Urothelium cell line (cell line): ENCODE results near the gene MAP7D2.

Experiments used
- DNase-seq: peaks from one replicate; pipeline ENCODE4 v3.0.0; 2011; ENCODE audit warnings: low spot score, mixed read lengths
- FAIRE-seq: peaks from 2 replicates; lab custom pipeline; 2011; peaks lifted over from hg19 to GRCh38; lab: Jason Lieb, UNC

MAP7D2 gene

DNA sequence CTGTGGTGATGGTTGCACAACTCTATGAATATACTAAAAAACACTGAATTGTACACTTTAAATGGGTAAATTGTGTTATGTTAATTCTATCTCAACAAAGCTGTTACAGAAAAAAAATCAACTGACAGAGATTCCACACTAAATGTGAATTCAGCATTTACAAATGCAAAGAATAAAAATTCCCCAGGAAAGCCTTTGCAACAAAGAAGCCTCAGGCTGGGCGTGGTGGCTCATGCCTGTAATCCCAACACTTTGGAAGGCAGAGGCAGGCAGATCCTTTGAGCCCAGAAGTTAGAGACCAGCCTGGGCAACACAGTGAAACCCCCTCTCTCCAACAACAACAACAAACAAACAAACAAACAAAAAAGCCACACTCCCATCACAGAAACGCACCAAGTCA lies 134.8 kb downstream of the MAP7D2 start:
- FAIRE-seq (no peak), DNase-seq (no peak)

DNA sequence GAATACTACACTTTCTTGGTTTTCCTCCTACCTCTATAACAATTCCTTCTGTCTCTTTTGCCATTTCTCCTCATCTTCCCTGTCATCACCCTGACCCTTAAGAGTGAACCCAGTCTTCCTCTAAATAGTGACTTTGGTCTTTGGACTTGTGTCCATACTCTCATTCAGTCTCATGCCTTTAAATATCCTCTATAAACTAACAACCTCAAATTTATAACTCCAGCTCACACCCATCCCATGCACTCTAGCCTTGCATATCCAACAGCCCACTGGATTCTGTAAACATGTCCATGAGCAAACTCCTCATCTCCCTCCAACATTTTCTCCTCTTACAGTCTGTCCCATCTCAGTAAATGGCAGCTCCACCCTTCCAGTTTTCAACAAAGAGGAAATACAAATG lies 140.9 kb downstream of the MAP7D2 start:
- DNase-seq: no peak
- FAIRE-seq: no peak

DNA sequence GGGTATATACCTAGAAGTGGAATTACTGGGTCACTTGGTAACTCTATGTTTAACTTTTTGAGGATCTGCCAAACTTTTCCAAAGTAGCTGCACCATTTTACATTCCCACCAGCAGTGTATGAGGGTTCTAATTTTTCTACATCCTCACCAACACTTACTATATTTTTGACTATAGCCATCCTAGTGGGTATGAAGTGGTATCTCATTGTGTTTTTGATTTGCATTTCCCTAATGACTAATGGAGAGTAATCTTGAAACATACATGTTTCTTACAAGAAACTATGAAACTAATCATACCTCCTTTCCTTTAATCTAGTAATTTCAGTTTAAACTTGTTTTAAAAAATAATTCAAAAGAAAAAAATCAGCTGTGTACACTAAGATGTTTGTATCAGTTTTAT lies 143.7 kb downstream of the MAP7D2 start:
- DNase-seq (no peak), FAIRE-seq (no peak)

DNA sequence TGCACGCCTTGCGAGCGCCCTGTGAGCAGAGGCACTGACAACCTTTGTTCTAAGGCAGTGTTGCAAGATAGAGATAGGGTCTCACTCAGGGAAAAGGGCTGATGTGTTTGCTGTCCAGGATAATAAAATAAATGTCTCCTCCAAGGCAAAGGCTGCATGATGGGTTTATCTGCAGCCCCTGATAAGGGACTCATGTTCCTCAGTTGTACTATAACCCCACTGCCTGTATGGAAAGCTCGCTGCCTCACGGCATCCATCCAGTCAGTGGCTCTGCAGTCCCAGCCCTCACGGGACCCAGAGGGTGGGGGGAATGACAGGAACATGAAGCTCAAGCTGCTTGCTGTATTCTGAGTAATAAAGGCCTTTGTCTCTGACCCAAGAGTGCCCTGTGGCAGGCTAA lies 148.4 kb downstream of the MAP7D2 start:
- DNase-seq (no peak), FAIRE-seq (no peak)

DNA sequence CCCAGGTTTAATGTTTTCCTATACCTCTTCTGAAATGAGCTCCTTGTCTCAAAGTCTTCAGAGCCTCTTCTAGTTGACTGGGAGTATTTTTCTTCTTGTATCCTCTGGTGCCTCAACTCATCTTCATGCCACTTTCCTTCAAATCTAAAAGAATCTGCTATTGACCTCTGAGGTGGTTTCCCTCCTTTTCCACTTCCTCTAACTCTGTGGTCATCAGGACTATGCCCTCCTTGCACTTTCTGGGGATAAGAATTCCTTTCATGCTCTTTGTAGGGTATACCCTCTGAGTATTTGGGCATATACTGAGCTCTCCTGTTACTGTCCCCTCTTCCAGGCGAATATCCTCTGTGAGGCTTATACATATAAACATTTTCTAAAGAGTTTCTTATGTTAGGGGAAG lies 150.7 kb downstream of the MAP7D2 start:
- DNase-seq: no peak
- no peak for FAIRE-seq

DNA sequence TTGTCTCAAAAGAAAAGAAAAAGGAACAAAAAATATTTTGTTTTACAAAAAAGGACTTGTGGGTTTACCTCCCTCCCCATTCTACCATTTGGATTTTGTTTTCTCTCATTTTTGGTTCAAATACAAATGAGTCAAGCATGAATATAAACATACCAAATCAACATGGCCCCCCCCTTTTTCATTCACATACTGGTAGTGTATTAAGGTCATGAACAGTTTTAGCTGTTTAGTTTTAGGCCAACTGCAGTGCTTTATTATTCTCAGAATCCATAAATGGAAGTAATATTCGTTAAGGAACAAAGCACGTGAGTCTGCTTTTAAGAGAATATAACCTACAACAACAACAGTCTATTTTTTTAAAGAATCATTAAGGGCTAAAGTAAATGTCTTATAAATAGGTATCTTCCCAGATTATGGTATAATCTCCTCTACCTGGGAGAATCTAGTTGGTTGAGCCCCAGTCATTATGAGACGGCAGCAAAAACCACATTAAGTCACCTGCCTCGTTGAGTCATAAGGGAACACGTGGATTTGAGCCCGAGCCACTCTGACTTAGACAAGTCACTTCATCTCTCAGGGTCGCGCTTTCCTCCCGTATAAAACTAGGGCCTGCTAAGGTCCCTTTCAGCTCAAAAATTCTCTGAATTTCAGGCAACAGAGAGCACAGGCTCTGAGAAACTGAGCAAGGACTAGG lies 152.5 kb downstream of the MAP7D2 start:
- DNase-seq (peak; percentile 2), FAIRE-seq (no peak)

DNA sequence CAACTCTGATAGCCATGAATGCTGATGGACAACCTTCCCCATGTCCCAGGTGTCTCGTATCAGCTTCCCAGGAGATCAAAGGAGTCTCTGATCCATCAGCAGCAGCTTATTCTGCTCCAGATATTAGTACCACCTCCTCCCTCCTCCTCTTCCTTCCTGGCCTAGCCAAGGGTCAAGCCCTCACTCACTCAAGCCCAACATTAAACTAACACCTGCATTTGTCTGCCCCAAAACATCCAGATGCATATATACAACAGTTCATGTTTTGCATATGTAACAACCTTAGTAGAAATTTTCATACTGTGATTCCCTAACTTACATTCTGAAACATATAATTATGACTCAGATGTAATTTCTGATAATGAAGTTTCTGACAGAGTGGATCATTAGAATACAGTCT lies 155.8 kb downstream of the MAP7D2 start:
- FAIRE-seq: no peak

DNA sequence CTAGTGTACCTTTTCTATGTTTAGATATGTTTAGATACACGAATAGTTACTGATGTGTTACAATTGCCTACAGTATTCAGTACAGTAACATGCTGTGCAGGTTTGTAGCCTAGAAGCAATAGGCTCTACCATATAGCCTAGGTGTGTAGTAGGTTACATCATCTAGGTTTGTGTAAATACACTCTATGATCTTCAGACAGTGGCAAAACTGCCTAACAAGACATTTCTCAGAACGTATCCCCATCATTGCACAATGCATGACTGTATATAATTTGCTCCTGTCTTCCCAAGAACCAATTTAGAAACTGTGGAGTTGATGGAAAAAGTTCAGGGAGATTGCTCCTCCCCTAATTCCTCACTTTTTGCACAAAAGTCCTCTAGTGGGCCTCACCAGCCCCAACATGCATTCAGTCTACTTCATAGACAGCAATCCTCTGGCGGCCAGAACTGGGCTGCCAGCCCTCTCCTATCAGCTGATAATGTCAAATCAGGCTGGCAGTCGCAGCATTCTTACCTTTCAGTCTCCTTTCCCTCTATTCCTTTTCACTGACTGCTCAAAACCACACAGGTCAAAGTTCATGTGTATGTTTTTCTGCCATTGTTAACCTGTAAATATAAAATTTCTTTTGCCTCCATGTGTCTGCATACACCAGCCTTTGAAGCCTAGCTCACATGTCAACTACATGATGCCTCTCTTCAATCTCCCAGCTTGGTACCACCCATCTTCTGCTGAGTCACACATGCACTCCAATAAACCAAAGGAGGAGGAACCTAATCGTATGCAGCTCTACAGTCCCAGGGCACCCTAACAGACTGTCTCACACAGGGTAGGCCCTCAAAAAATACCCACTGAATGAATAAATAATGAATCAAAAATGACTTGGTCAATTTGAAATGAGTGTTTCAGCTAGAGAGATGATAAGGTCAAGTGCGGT lies 157.9 kb downstream of the MAP7D2 start:
- DNase-seq (peak; percentile 0), FAIRE-seq (no peak)

More for the DNA sequence above, 155.8 kb downstream of the MAP7D2 start:
- DNase-seq: no peak

DNA sequence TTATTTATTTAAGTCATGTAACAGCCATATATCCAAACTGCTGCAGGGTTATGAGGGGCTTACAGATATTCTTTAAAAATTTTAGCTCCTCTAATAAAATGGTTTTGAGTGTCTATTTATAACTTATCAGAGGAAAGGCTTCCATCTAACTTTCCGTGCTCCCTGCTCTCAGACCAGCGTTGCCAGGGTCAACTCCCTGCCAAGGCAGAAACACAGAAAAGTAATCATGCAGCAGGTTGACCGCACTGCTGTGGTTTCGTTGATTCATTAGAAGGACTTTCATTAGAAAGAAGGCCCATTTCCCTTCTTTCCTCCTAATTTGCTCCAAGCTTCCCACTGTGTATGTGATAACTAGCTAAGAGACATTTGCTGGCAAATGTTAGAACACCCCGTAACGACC lies 159.8 kb downstream of the MAP7D2 start:
- no peak for DNase-seq
- no peak for FAIRE-seq
